ENCODE measurements around the gene TMEM190.
"Not testable (repeated sequence)": the region's sequence is repeated elsewhere in the genome, so short reads cannot be mapped to it uniquely, and the experiment has no call there.

The TMEM190 gene

GRCh38 chr19:55407800-55408532 lies 31.3 kb downstream of the TMEM190 start:
- no peak for TF ChIP-seq CTCF (IDR thresholded peaks at IDR 0.05)
- Histone ChIP-seq H3K4me3 (peak overlapping the region; percentile 94), H3K27ac (peak overlapping the region; percentile 97)
- peak; percentile 99 for DNase-seq (ENCODE audit: low spot score)

GRCh38 chr19:55408533-55408872 lies 31.9 kb downstream of the TMEM190 start:
- TF ChIP-seq CTCF (IDR thresholded peaks at IDR 0.05) = no peak
- DNase-seq (ENCODE audit: low spot score) = no peak
- Histone ChIP-seq H3K4me3 (peak overlapping the region; percentile 94), H3K27ac (peak overlapping the region; percentile 97)

GRCh38 chr19:55409179-55409578 lies 32.6 kb downstream of the TMEM190 start:
- DNase-seq (ENCODE audit: low spot score) = not testable (repeated sequence)

GRCh38 chr19:55410168-55410567 lies 33.5 kb downstream of the TMEM190 start:
- H3K27ac ChIP-seq = no peak overlapping the region
- no peak for TF ChIP-seq CTCF (IDR thresholded peaks at IDR 0.05)
- H3K4me3 ChIP-seq = no peak overlapping the region
- DNase-seq (ENCODE audit: low spot score) = no peak

More at GRCh38 chr19:55409179-55409578, 32.6 kb downstream of the TMEM190 start:
- not testable (repeated sequence) for H3K4me3 ChIP-seq, H3K27ac ChIP-seq

- peak; percentile 36 for TF ChIP-seq CTCF (IDR thresholded peaks at IDR 0.05)
- DNase-seq (ENCODE audit: low spot score) = no peak
- Histone ChIP-seq H3K27ac (no peak overlapping the region), H3K4me3 (no peak overlapping the region)
These were observed 41.6 kb downstream of the TMEM190 start for GRCh38 chr19:55418185-55418584.

GRCh38 chr19:55419103-55419502 lies 42.5 kb downstream of the TMEM190 start:
- DNase-seq (ENCODE audit: low spot score) = no peak
- no peak overlapping the region for H3K27ac ChIP-seq
- no peak for TF ChIP-seq CTCF (IDR thresholded peaks at IDR 0.05)
- no peak overlapping the region for H3K4me3 ChIP-seq

- H3K4me3 ChIP-seq = no peak overlapping the region
- no peak overlapping the region for H3K27ac ChIP-seq
- DNase-seq (ENCODE audit: low spot score) = no peak
- no peak for TF ChIP-seq CTCF (IDR thresholded peaks at IDR 0.05)
These were observed 43.1 kb downstream of the TMEM190 start for GRCh38 chr19:55419624-55420236.

- not testable (repeated sequence) for DNase-seq (ENCODE audit: low spot score); H3K27ac ChIP-seq; H3K4me3 ChIP-seq
These were observed 44.7 kb downstream of the TMEM190 start for GRCh38 chr19:55421281-55421680.

Data from coronary artery (tissue), 2 donors.